Osteocyte (in vitro differentiated cells): ENCODE data around the gene PLRG1. TPM values are rescaled to one million over a fixed set of nuclear protein-coding genes. Genes with fewer than 3 reads are reported as not detected.

ENCODE experiments used
- DNase-seq: peaks from one replicate; pipeline ENCODE4 v3.0.0; 2021; ENCODE audit warnings: mixed read lengths; ENCODE audit not compliant: unreplicated experiment; ENCODE audit errors: extremely low spot score
- H3K27ac Mint-ChIP-seq: one replicate; pipeline ENCODE4 v1.8.0; 2021; ENCODE audit warnings: mild to moderate bottlenecking, mixed read lengths; ENCODE audit not compliant: unreplicated experiment
- H3K27me3 Mint-ChIP-seq: one replicate; pipeline ENCODE4 v1.8.0; 2021; ENCODE audit warnings: mixed read lengths; ENCODE audit not compliant: unreplicated experiment
- H3K36me3 Mint-ChIP-seq: one replicate; pipeline ENCODE4 v1.8.0; 2021; ENCODE audit warnings: mixed read lengths; ENCODE audit not compliant: unreplicated experiment
- H3K4me1 Mint-ChIP-seq: one replicate; pipeline ENCODE4 v1.8.0; 2021; ENCODE audit warnings: mixed read lengths; ENCODE audit not compliant: unreplicated experiment
- H3K4me3 Mint-ChIP-seq: one replicate; pipeline ENCODE4 v1.8.0; 2021; ENCODE audit warnings: mild to moderate bottlenecking, moderate library complexity, mixed read lengths; ENCODE audit not compliant: unreplicated experiment
- H3K9me3 Mint-ChIP-seq: one replicate; pipeline ENCODE4 v1.8.0; 2021; ENCODE audit warnings: mixed read lengths; ENCODE audit not compliant: unreplicated experiment
- total RNA-seq: library from RNA; stranded (reverse); gene quantifications from 2 replicates; pipeline ENCODE4 v1.2.1, GENCODE V29; 2021
- TF ChIP-seq, protein P1 (sequence below): fragments of 200-600 bp; sonication (generic); IDR thresholded peaks from 2 replicates; pipeline ENCODE4 v1.5.0; 2021; ENCODE audit warnings: antibody characterized with exemption, mild to moderate bottlenecking, moderate library complexity

Gene PLRG1
- total RNA-seq, 1 donor from 2014 or later, result 82.1 TPM

DNA sequence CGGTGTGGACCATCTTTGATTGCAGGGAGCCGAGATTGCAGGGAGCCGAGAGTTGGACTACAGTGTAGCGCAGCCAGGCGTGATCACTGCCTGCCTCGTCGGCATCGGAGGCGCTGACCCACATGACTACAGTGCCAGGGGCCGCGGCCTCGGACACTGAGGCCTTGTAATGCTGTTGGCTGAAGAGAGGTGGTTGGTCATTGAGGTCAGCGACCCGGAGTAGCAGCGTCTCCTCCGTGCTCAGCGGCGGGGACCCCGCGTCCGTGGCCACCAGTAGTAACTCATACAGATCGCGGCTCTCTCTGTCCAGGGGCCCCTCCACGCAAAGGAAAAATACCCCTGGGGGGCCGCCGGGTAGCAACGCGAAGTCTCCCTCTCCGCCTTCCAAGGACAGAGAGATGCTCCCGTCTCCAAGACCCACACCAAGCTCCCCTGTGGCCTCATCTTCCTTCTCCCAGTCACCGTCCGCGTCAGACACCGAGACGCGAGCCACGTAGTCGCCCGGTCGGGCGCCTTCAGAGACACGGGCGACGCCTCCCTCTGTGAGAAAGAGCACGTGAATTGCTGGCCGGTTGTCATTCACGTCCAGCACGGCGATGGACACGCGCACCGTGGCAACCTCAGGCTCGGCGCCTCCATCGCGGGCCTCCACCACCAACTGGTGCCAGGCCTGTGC, 60.5 kb downstream of the PLRG1 start:
- TF ChIP-seq, protein P1, sequence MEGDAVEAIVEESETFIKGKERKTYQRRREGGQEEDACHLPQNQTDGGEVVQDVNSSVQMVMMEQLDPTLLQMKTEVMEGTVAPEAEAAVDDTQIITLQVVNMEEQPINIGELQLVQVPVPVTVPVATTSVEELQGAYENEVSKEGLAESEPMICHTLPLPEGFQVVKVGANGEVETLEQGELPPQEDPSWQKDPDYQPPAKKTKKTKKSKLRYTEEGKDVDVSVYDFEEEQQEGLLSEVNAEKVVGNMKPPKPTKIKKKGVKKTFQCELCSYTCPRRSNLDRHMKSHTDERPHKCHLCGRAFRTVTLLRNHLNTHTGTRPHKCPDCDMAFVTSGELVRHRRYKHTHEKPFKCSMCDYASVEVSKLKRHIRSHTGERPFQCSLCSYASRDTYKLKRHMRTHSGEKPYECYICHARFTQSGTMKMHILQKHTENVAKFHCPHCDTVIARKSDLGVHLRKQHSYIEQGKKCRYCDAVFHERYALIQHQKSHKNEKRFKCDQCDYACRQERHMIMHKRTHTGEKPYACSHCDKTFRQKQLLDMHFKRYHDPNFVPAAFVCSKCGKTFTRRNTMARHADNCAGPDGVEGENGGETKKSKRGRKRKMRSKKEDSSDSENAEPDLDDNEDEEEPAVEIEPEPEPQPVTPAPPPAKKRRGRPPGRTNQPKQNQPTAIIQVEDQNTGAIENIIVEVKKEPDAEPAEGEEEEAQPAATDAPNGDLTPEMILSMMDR, result no peak
- DNase-seq, result no peak
- Mint-ChIP-seq H3K36me3 (no peaks in the 10 kb centered on the region), H3K27ac (no peak overlapping the region), H3K9me3 (no peaks in the 10 kb centered on the region), H3K4me3 (no peak overlapping the region), H3K4me1 (peaks cover 14% of the 10 kb centered on the region), H3K27me3 (peaks cover 57% of the 10 kb centered on the region)

DNA sequence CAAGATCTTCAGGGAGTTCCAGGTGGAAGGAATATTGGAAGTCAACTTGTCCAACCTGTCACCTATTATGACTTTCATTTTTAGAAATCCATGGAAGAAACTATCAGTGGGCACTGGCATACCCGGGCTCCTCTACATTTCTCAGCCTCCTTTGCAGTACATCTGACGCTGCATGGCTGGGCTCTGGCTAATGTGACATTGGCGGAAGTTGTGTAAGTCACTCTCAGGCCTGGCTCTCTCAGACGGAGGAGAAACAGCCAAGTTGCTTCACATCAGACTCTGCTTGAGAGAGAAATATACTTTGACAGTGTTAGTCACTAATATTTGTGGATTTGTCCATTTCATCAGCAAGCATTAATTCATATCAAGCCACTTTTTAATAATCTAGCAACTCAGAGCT, 63.1 kb downstream of the PLRG1 start:
- Mint-ChIP-seq H3K36me3 (no peaks in the 10 kb centered on the region), H3K9me3 (no peaks in the 10 kb centered on the region), H3K4me1 (peaks cover 12% of the 10 kb centered on the region), H3K4me3 (no peak overlapping the region), H3K27me3 (peaks cover 35% of the 10 kb centered on the region), H3K27ac (no peak overlapping the region)
- no peak for DNase-seq
- TF ChIP-seq, protein P1, result no peak

DNA sequence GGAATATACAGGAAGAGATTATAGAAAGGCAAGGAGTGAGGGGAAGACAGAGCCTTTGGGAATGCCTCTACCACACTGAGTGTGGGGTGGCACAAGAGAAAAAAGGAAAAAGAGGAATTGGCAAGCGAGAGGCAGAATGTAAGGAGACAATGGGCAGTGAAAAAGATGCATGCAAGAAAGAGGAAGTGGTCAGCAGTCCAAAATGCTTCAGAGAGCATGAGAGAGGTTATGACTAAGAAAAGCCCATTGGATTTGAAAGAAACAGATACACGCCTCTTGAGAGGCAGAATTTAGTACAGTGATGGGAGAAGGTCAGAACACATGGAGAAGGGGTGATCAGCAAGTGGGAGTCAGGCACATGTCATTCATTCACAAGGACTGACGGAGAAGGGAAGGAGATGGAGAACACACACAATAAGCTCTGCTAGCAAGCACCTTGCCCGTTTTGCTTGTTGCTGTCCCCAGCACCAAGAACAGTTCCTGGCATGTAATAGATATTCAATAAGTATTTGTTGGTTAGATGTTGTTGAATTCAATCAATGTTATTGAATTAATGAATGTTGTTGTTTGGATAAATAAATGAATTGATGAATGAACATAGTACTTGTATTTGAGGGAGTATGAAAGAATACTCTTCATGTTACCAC, 65.0 kb downstream of the PLRG1 start:
- Mint-ChIP-seq H3K4me1 (no peaks in the 10 kb centered on the region), H3K27ac (no peak overlapping the region), H3K36me3 (no peaks in the 10 kb centered on the region), H3K27me3 (peaks cover 22% of the 10 kb centered on the region), H3K4me3 (no peak overlapping the region), H3K9me3 (no peaks in the 10 kb centered on the region)
- DNase-seq, result no peak
- TF ChIP-seq, protein P1, result no peak

Other genes with a start within 250 kb of the PLRG1 start
- 0.13 and 0.16 TPM in 2 replicates for gene DCHS2, start 58.6 kb downstream of the PLRG1 start, total RNA-seq
- not detected in 2 replicates for gene FGB, start 12.6 kb upstream of the PLRG1 start, total RNA-seq
- gene FGA, start 40.3 kb upstream of the PLRG1 start, total RNA-seq, result not detected in 2 replicates
- not detected in 2 replicates for gene FGG, start 62.3 kb upstream of the PLRG1 start, total RNA-seq
- not detected in 2 replicates for gene LRAT, start 193.6 kb upstream of the PLRG1 start, total RNA-seq
- not detected in 2 replicates for gene RBM46, start 230.9 kb upstream of the PLRG1 start, total RNA-seq